Vagina (tissue), 2 donors: Measurements from ENCODE around the gene SIRT7. TPM values are rescaled to one million over a fixed set of nuclear protein-coding genes. Genes with fewer than 3 reads are reported as not detected.
A peak's percentile ranks its signal among the peaks of the same experiment; 100 is the strongest.

Experiments used
- DNase-seq, 2 donors: peaks; one replicate each; pipeline ENCODE4 v3.0.0-alpha.2; 2017; ENCODE audit errors: extremely low spot score in 2 of 2
- H3K27ac ChIP-seq: fragments of 200-600 bp; sonication (generic); one replicate; pipeline ENCODE4 v1.5.1; 2019
- H3K27me3 ChIP-seq: fragments of 200-600 bp; sonication (generic); one replicate; pipeline ENCODE4 v1.5.1; 2019
- H3K36me3 ChIP-seq, 2 donors: fragments of 200-600 bp; sonication (generic); one replicate each; pipeline ENCODE4 v1.5.1; 2017 to 2019
- H3K4me1 ChIP-seq: fragments of 200-600 bp; sonication (generic); one replicate; pipeline ENCODE4 v1.5.1; 2019
- H3K4me3 ChIP-seq, 2 donors: fragments of 200-600 bp; sonication (generic); 1 replicate in 1 of 2; 2 replicates in 1 of 2; pipeline ENCODE4 v1.5.1; 2016 to 2019
- H3K9me3 ChIP-seq: fragments of 200-600 bp; sonication (generic); one replicate; pipeline ENCODE4 v1.5.1; 2019
- CTCF ChIP-seq, 3 experiments: fragments of 450-650 bp in 2 of 3; fragments of 200-600 bp in 1 of 3; sonication (generic) in 1 of 3; IDR thresholded peaks; one replicate each; pipeline ENCODE4 v1.5.1; 2017 to 2019; ENCODE audit warnings: antibody characterized with exemption in 3 of 3, mild to moderate bottlenecking in 2 of 3, moderate library complexity in 2 of 3
- POLR2A ChIP-seq, 2 donors: fragments of 450-650 bp; IDR thresholded peaks; one replicate each; pipeline ENCODE4 v1.6.1; 2017; ENCODE audit warnings: antibody characterized with exemption in 2 of 2, mild to moderate bottlenecking in 2 of 2, moderate library complexity in 2 of 2
- POLR2AphosphoS5 ChIP-seq, 2 donors: sonication (generic); formaldehyde crosslinking; IDR thresholded peaks; one replicate each; pipeline ENCODE4 v1.9.0; 2017; ENCODE audit warnings: antibody characterized with exemption in 2 of 2, mild to moderate bottlenecking in 2 of 2, low read depth in 1 of 2; ENCODE audit not compliant: insufficient read depth in 1 of 2
- intact Hi-C: fragments of 100-400 bp; cut with DNase I; formaldehyde crosslinking; loops from one replicate; pipeline ENCODE4 v1.15.1; 2023
- total RNA-seq: library from RNA; depleted of rRNA; stranded (reverse); fragments of >200 nt; gene quantifications from one replicate; pipeline ENCODE4 v1.2.3, GENCODE V29; 2016

Gene SIRT7
- total RNA-seq, 1 donor from 2014 or later = 47.9 TPM

- Histone ChIP-seq H3K4me3 (no peak overlapping the region), H3K9me3 (no peaks in the 10 kb centered on the region), H3K27ac (no peak overlapping the region), H3K4me1 (peaks cover 15% of the 10 kb centered on the region), H3K36me3 (peaks cover 0 to 24% of the 10 kb centered on the region in 2 donors), H3K27me3 (no peaks in the 10 kb centered on the region)
- intact Hi-C loops = no loop called here
- no peak for TF ChIP-seq POLR2A (IDR thresholded peaks at IDR 0.05)
- TF ChIP-seq CTCF (IDR thresholded peaks at IDR 0.05) = no peak
- no peak for TF ChIP-seq POLR2AphosphoS5 (IDR thresholded peaks at IDR 0.05; ENCODE audit: insufficient read depth in 1 of 2, low read depth in 1 of 2)
- DNase-seq = no peak
These were observed 13.9 kb downstream of the SIRT7 start for GRCh38 chr17:81903896-81904599.

- no peak for TF ChIP-seq POLR2A (IDR thresholded peaks at IDR 0.05)
- TF ChIP-seq CTCF (IDR thresholded peaks at IDR 0.05) = no peak
- TF ChIP-seq POLR2AphosphoS5 (IDR thresholded peaks at IDR 0.05; ENCODE audit: insufficient read depth in 1 of 2, low read depth in 1 of 2) = no peak
- intact Hi-C loops = no loop called here
- H3K27me3 ChIP-seq = no peaks in the 10 kb centered on the region
- H3K9me3 ChIP-seq = no peaks in the 10 kb centered on the region
- H3K36me3 ChIP-seq = peaks cover 0 to 29% of the 10 kb centered on the region in 2 donors
- peaks cover 15% of the 10 kb centered on the region for H3K4me1 ChIP-seq
- no peak overlapping the region for H3K4me3 ChIP-seq
- H3K27ac ChIP-seq = no peak overlapping the region
- DNase-seq = no peak
These were observed 14.6 kb downstream of the SIRT7 start for GRCh38 chr17:81903415-81903831.

- Histone ChIP-seq H3K27me3 (no peaks in the 10 kb centered on the region), H3K9me3 (no peaks in the 10 kb centered on the region), H3K36me3 (peaks cover 0 to 35% of the 10 kb centered on the region in 2 donors), H3K27ac (no peak overlapping the region), H3K4me1 (peaks cover 15% of the 10 kb centered on the region), H3K4me3 (peak overlapping the region; percentile 33 to 51)
- TF ChIP-seq CTCF (IDR thresholded peaks at IDR 0.05) = no peak
- TF ChIP-seq POLR2A (IDR thresholded peaks at IDR 0.05) = no peak
- TF ChIP-seq POLR2AphosphoS5 (IDR thresholded peaks at IDR 0.05; ENCODE audit: insufficient read depth in 1 of 2, low read depth in 1 of 2) = no peak
- intact Hi-C loops = no loop called here
- DNase-seq = no peak
These were observed 15.1 kb downstream of the SIRT7 start for GRCh38 chr17:81902653-81903414.

GRCh38 chr17:81902023-81902652, 15.8 kb downstream of the SIRT7 start, which contains the start of gene NPB:
NPB (plus strand) TSS chr17:81902238; CDS start chr17:81902278, 40 bp downstream.
- intact Hi-C loops = no loop called here
- DNase-seq = no peak
- H3K27ac ChIP-seq = no peak within 1 kb of the TSS
- no peak for TF ChIP-seq POLR2A (IDR thresholded peaks at IDR 0.05)
- no peak for TF ChIP-seq POLR2AphosphoS5 (IDR thresholded peaks at IDR 0.05; ENCODE audit: insufficient read depth in 1 of 2, low read depth in 1 of 2)
- TF ChIP-seq CTCF (IDR thresholded peaks at IDR 0.05) = no peak
- peaks cover 0 to 36% of the 10 kb centered on the region in 2 donors for H3K36me3 ChIP-seq
- peak within 1 kb of the TSS; percentile 33 to 51 for H3K4me3 ChIP-seq
- no peaks in the 10 kb centered on the region for H3K9me3 ChIP-seq
- peaks cover 15% of the 10 kb centered on the region for H3K4me1 ChIP-seq
- H3K27me3 ChIP-seq = no peaks in the 10 kb centered on the region
